HEK293 (cell line): ENCODE measurements around the gene CD44.

ENCODE experiments used
- CTCF ChIP-seq: fragments of 450-650 bp; formaldehyde crosslinking; IDR thresholded peaks from 2 replicates; pipeline ENCODE4 v1.5.1; 2016; ENCODE audit warnings: missing biosample characterization, missing genetic modification characterization
- ZNF146 ChIP-seq: fragments of 450-650 bp; formaldehyde crosslinking; IDR thresholded peaks from 2 replicates; pipeline ENCODE4 v1.5.1; 2016; ENCODE audit warnings: missing biosample characterization, missing genetic modification characterization
- ZNF747 ChIP-seq: fragments of 450-650 bp; formaldehyde crosslinking; IDR thresholded peaks from 2 replicates; pipeline ENCODE4 v1.5.1; 2016; ENCODE audit warnings: missing biosample characterization, missing genetic modification characterization

GRCh38 chr11:35148163-35148837, 9.3 kb downstream of the CD44 start:
- TF ChIP-seq CTCF (tag by site-specific recombination): no peak
- TF ChIP-seq ZNF747: no peak
- TF ChIP-seq ZNF146 (tag by site-specific recombination): no peak
